HG03558 (cell line): ENCODE data around the gene EAF2.

Experiments
- ATAC-seq: cut with Tn5 transposase; IDR thresholded peaks from one replicate; pipeline ENCODE4 v1.9.1; 2021; ENCODE audit warnings: moderate number of reproducible peaks; ENCODE audit not compliant: unreplicated experiment; ENCODE audit errors: extremely low read depth

Gene EAF2

GRCh38 chr3:121834671-121835464 is at the start of gene EAF2, which contains the start of gene IQCB1:
Gene EAF2 (plus strand): TSS chr3:121835209. CDS start chr3:121835286, 77 bp downstream.
Gene IQCB1 (minus strand): TSS chr3:121835060. CDS start chr3:121828960, 6,100 bp downstream.
- peak; percentile 97 for ATAC-seq

GRCh38 chr3:121786485-121786884 is 48.5 kb upstream of the EAF2 start:
- no peak for ATAC-seq

- no peak for ATAC-seq
These were observed 41.9 kb upstream of the EAF2 start for GRCh38 chr3:121793078-121793477.

GRCh38 chr3:121794264-121794983 is 40.6 kb upstream of the EAF2 start:
- no peak for ATAC-seq

GRCh38 chr3:121796970-121797369 is 38.0 kb upstream of the EAF2 start:
- no peak for ATAC-seq

- ATAC-seq = no peak
These were observed 34.1 kb upstream of the EAF2 start for GRCh38 chr3:121800906-121801305.

GRCh38 chr3:121803771-121804320 is 31.2 kb upstream of the EAF2 start:
- ATAC-seq = no peak

GRCh38 chr3:121809249-121809648 is 25.8 kb upstream of the EAF2 start:
- peak; percentile 97 for ATAC-seq

- ATAC-seq = no peak
These were observed 17.3 kb upstream of the EAF2 start for GRCh38 chr3:121817753-121818152.

GRCh38 chr3:121818578-121818977 is 16.4 kb upstream of the EAF2 start:
- no peak for ATAC-seq

- no peak for ATAC-seq
These were observed 15.8 kb upstream of the EAF2 start for GRCh38 chr3:121819236-121819635.

- no peak for ATAC-seq
These were observed 13.4 kb upstream of the EAF2 start for GRCh38 chr3:121821421-121822199.

- no peak for ATAC-seq
These were observed 12.0 kb upstream of the EAF2 start for GRCh38 chr3:121822973-121823372.

GRCh38 chr3:121834157-121834670 is 795 bp upstream of the EAF2 start:
- ATAC-seq = no peak

GRCh38 chr3:121835465-121835801 is 424 bp downstream of the EAF2 start:
- ATAC-seq = no peak

GRCh38 chr3:121836064-121836463 is 1.1 kb downstream of the EAF2 start:
- no peak for ATAC-seq

- ATAC-seq = no peak
These were observed 1.5 kb downstream of the EAF2 start for GRCh38 chr3:121836481-121836880.

GRCh38 chr3:121839962-121840361 is 5.0 kb downstream of the EAF2 start:
- ATAC-seq = no peak

GRCh38 chr3:121844892-121845291 is 9.9 kb downstream of the EAF2 start:
- ATAC-seq = no peak

- ATAC-seq = no peak
These were observed 17.2 kb downstream of the EAF2 start for GRCh38 chr3:121852256-121852655.
